Stimulated activated CD4-positive, alpha-beta T cell treated with anti-CD3 and anti-CD28 coated beads, Interleukin-4, amount 100 ng/mL, for 4 hours (primary cell): ENCODE data around the gene GIPC2.
"Not testable (repeated sequence)": the region's sequence is repeated elsewhere in the genome, so short reads cannot be mapped to it uniquely, and the experiment has no call there.

Experiments
- DNase-seq, 2 experiments: peaks; one replicate each; pipeline ENCODE4 v3.0.0-alpha.2; 2020

The GIPC2 gene

GRCh38 chr1:78070210-78070609 lies 24.4 kb downstream of the GIPC2 start:
- DNase-seq, result no peak

DNA sequence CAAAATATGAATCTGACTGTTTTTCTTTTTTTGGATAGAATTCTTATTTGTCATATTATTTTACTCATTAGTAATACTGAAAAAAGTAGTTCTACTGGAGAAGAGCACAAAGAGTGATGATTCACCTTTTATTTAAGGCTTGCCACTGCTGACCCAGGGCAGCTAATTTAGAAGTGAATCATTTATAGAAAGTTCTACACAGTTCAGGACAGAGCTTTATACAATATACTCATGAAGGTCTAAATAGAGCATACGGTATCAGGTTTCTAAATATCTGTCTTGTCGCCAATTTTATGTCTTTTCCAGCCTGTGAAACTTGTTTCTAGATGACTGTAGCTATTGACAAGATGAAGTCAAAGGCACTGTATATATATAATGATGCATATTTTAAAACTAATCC lies 25.0 kb downstream of the GIPC2 start:
- no peak for DNase-seq

DNA sequence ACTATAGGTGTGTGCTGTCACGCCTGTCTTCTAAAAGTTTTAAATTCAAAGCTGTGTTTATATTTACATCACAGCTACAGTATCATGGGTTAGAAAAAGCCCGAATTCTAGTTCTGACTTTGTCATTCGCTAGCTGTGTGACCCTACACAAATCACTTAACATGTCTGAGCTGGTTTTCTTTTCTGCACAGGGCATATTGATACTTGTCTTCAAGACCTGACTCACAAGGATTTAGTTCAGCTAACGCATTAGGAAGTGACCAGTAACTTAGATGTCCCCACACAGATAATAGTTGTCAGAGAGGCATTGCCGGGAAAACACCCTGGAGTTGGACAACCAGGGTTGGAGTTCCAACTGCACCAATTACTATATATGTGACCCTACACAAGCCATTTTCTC lies 25.9 kb downstream of the GIPC2 start:
- DNase-seq, result no peak

DNA sequence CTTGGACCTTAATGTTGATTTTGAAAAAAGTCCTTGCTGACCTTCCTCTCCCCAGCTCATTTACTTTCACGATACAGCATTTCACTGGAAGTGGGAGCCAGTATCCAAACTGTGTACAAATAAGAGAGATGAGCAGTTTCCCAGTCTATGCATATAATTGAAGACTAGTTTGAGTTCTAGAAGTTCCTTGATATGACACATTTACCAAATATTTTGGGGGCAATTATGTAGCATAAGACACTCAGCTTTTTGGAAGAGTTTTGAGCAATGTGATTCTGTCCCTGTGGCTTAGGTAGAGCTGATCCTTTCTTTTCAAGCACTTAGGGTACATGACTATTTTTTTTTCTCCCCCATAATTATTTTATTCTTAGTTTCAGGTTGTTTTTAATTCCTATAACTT lies 26.4 kb downstream of the GIPC2 start:
- no peak for DNase-seq

DNA sequence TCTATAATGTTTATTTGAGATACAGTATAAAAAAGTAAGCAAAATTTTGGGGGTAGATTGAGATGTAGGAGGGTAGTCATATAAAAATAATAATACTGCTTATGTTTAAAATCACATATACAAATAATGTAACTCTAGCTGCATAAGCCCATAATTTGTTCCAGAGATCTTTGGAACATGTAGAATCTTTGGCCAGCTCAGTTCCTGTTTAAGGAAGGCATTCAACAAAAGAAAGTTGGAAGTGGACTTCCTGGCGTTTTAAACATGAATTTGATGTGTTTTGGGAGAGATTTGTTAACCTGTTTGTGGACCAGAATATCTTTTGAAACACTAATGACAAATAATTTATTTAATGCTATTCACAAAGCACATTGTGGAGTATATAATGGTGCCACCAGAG lies 27.7 kb downstream of the GIPC2 start:
- no peak for DNase-seq

GRCh38 chr1:78075621-78076020 lies 29.9 kb downstream of the GIPC2 start:
- no peak for DNase-seq

DNA sequence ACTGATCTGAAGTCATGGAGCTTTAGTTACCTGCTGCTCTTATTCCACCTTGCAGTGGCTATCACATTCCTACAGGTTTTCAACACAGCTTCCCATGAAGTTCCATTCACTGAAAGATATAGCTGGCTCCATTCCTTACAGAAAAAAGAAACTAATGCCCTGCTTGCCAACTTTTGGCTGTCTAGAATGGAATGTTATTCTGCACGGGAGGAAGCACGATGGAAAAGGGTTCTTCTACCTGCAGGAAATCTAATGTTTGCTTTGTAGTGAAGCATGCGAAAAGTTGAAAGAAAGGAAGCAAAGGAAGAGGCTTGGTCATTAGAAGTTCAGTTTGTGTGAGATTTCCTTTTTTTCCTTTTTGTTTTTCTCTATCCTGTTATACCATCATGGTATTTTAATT lies 32.6 kb downstream of the GIPC2 start:
- no peak for DNase-seq

DNA sequence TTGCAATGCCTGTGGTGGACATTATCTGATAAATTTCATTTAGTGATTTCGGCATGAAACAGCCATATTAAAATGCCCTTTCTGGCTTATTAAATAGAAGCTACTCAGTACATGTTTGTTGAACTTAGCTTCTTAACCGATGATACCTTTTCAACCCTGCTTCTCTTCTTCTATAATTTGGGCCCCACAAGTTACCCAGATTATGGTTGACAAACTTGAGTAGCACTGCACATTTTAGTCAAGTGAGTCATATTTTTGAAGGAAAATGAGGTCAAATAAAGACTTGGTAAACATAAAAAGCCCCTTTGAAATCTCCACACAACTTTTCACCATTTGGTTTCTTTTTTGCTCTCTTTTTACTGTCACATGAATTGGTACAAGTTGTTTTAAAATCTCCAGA lies 33.8 kb downstream of the GIPC2 start:
- DNase-seq, result no peak

GRCh38 chr1:78080767-78081166 lies 35.0 kb downstream of the GIPC2 start:
- no peak for DNase-seq

DNA sequence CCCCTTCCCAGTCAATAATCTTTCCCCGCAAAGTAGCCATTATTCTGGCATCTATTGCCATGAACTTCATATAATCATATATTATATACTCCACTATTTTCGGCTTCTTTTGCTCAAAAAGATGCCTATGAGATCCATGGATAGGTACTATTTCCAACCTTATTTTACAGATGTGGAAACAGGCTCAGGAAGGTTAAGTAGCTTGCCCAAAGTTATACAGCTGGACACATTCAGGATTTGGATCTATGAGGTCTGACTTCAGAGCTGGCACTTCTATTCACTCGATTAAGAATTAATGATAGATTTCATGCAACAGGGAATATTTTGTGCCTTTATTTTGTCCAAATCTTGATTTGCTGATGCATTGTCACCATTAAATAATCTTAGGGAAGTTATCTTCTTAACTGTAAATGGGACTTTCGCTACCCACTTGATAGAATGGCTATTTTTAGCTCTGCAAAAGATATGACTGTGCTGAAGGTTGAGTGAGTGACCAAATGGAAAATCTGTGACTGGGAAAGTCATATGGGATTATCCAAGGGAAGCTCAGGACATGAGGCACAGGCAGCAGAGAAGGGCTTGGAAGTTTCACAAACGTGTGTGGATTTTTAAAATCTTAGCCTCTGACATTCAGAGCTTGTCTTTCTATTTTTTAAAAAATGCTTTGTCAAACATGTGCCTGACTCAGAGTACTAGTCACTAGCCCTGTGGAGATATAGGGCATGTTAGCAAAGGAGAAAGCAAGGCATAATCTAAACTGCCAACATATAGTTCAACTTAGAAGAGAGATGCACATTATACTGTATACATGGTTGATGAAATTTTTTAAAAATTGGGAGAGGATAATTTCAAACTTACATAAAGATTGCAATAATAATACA lies 36.5 kb downstream of the GIPC2 start:
- no peak for DNase-seq

- DNase-seq, result not testable (repeated sequence)
Measured at GRCh38 chr1:78084639-78085038, 38.9 kb downstream of the GIPC2 start.

DNA sequence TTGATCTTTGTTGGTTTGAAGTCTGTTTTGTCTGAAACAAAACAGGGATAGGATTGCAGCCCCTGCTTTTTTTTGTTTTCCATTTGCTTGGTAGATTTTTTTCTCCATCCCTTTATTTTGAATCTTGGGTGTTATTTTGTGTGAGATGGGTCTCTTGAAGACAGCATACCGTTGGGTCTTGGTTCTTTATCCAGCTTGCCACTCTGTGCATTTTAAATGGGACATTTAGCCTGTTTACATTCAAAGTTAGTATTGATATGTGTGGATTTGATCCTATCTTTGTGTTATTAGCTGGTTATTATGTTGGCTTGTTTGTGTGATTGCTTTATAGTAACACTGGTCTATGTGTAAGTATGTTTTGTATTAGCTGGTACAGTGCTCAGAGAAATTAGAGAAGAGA lies 40.9 kb downstream of the GIPC2 start:
- DNase-seq, result no peak

- no peak for DNase-seq
Measured at GRCh38 chr1:78088015-78088414, 42.2 kb downstream of the GIPC2 start.

DNA sequence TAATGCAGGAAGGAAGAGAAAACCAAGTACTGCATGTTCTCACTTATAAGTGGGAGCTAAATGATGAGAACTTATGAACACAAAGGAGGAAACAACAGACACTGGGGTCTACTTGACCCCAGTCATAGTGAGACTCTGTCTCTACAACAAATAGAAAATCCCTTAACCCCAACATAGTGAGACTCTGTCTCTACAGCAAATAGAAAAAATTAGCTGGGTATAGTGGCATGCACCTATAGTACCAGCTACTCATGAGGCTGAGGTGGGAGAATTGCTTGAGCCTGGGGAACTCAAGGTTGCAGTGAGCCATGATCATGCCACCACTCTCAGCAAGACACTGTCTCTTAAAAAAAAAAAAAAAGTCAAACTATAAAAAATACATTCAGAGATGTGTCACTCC lies 42.7 kb downstream of the GIPC2 start:
- DNase-seq, result no peak

DNA sequence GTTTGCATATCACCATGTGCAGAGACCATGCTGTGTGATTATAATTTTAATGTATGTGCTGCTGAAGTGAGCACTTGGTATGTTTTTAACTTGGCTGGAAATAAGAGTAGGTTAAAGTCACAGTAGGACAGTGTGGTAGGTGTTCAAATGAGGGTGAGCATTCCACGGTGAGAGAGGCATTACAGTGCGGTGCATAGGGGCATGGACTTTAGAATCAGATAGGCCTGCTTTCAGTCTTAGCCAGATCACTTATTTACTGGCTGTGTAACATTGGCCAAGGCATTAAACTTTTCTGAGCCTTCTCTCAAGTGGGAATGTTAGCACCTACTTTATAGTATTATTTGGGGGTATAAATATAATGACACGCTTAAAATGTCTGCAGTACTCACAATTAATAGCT lies 43.2 kb downstream of the GIPC2 start:
- DNase-seq, result no peak

DNA sequence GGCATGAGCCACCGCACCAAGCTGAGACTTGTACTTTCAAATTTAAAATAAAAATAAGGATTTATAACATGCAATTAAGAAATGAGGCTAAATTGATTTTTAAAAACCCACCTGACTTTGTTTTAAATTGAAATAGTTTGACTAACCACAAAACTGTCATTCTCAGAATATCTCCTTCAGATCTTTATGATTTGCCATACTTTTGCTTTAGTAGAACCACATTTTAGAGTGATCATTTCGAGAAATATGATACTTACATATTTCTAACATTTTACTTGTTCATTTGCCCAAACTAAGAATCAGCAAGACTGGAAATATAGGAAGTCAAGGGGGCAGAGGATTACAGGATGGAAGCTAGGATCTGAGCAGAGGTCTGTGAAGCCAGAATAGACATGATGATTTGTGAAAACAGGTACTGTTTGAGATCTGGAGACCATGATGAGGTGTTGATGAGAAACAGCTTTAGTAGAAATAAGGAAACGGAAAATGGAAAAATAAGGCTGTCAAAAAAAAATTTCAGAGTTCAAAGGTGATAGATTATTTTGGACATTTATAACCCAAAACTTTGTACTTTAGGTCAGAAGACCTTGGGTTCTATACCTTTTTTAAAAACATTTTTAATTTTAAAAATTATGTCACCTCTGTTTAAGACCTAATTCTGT lies 44.8 kb downstream of the GIPC2 start:
- DNase-seq, result no peak

- DNase-seq, result no peak
Measured at GRCh38 chr1:78091215-78091813, 45.5 kb downstream of the GIPC2 start.

GRCh38 chr1:78091886-78092285 lies 46.1 kb downstream of the GIPC2 start:
- DNase-seq, result no peak

GRCh38 chr1:78092643-78093042 lies 46.9 kb downstream of the GIPC2 start:
- DNase-seq, result no peak

- no peak for DNase-seq
Measured at GRCh38 chr1:78093560-78093959, 47.8 kb downstream of the GIPC2 start.

GRCh38 chr1:78094639-78095038 lies 48.9 kb downstream of the GIPC2 start:
- no peak for DNase-seq

DNA sequence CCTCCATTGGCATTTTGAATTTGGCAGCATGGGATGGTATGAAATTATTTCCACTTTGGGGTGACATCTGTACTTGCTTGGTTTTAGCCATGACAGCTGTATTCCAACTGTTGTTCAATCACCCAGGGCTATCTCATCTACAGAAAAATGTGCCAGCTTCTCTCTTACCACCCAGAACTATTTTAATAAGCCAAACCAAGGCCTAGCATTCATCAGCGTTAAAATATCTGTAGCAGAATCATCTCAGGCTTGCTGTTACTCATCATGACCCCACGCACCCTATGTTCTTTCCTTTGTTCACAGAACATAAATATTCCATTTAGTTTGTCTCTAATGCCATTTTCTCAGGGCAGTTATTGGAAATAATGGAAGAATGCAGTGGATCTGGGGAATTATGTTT lies 49.8 kb downstream of the GIPC2 start:
- no peak for DNase-seq

DNA sequence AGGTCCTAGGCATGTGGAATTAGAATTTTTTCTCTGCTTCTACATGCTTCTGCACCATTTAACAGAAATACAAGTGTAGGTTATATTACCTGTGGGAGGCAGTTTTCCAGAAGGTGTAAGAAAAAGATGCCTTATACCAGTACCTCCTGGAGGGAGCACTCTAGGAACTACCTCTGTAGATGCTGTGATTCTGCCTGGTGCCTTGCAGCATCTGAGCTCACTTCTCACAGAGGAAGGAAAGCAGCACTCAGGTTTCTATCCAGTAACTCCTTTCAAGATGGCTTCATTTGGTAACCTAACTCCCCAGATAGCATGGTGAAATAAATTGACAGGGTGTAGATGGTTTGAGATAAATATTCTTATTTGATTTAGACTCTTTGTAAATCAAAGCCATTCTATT lies 50.3 kb downstream of the GIPC2 start:
- no peak for DNase-seq

- no peak for DNase-seq
Measured at GRCh38 chr1:78096976-78097375, 51.2 kb downstream of the GIPC2 start.
